Inflammatory macrophage treated with lipopolysaccharide for 1 hour (primary cell): ENCODE measurements around the gene SOX11.

ENCODE experiments used
- DNase-seq, 2 donors: peaks; one replicate each; pipeline ENCODE4 v3.0.0-alpha.2; 2020 to 2022

Gene SOX11

GRCh38 chr2:5725072-5725471, 32.9 kb downstream of the SOX11 start:
- no peak for DNase-seq

DNA sequence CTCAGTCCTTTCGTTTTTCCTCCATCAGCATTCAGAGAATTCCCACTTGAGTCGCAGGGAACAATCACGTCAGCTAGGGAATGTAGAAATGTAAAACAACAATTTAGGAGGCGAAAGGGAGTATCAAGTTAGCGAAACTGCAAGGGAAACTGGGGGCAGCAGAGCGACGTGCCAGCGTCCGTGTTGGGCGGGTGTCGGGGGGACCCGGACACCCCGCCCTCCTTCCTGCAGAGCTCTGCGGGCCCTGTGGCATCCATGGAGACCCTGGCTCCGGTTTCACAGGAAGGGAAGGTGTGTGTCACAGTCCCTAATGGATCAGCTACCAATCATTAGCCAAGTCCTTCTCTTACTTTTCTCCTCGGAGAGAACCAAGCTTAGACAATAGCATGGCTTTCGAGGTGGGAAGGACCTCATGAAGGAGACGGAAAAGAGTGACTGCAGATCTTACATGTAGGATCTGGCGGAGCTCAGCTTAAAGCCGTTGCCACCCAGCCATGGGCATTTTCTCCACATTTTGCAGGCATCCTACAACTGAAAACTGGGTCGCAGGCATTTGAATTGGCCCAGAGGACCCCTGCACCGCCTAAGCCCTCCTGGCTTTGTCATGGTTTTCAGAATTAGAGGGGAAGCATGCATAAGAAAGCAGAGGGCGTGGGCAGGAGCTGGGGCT, 33.7 kb downstream of the SOX11 start:
- no peak for DNase-seq

GRCh38 chr2:5727235-5727634, 35.1 kb downstream of the SOX11 start:
- no peak for DNase-seq

DNA sequence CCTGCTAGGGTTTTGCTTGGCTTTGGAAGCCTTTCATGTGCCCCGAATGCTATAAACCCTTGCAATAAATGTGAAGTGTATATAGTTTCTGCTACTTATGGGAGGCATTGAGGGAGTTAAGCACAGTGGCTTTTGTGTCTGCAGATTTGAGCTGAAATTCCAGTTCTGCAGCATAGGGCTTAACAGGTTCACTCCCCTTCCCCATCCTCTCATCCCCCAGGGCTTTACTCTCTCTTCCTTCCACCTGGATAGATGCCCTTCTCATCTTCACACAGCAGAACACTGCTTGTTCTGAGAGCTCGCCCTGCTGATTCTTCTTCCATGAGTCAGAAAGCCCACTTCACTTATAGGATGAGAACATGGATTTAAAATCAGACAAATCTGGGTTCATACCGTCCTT, 37.2 kb downstream of the SOX11 start:
- DNase-seq, result no peak

DNA sequence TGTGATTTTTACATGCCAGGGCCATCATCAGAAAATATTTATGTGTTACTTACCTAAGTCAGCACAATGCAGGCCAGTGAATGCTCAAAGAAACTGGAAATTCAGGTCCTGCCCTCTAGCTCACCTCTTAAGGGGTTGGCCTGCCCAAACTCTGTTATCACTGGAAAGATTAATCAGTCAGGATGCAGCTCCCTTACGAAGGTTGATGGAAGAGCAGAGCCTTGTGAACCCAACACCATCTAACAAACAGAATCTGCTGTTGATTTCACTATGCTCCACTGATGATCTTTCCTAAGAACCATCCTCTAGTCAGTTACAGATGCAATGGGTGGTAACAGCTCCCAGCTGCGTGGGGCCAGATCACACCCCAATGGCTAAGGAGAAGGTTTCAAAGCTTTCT, 38.2 kb downstream of the SOX11 start:
- DNase-seq, result no peak

- no peak for DNase-seq
Observed at GRCh38 chr2:5734859-5735520, 42.8 kb downstream of the SOX11 start.

DNA sequence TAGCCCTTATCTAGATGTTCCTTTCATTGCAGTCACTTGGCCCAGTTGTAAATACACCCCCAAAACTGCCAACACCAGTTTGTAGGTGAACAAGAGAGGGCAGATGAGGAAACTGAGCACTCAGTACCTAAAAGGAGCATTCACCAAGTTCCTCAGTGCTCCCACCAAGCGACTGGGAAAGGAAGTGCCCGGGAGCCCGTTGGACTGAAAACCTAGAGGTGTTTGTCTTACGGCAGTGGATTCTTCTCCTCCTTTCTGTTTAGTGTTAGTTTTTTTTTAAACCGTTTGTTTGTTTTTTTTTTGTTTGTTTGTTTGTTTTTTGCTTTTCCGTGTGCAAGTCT, 43.3 kb downstream of the SOX11 start:
- no peak for DNase-seq

GRCh38 chr2:5736050-5736449, 43.9 kb downstream of the SOX11 start:
- DNase-seq, result no peak

- no peak for DNase-seq
Observed at GRCh38 chr2:5736886-5737285, 44.7 kb downstream of the SOX11 start.

DNA sequence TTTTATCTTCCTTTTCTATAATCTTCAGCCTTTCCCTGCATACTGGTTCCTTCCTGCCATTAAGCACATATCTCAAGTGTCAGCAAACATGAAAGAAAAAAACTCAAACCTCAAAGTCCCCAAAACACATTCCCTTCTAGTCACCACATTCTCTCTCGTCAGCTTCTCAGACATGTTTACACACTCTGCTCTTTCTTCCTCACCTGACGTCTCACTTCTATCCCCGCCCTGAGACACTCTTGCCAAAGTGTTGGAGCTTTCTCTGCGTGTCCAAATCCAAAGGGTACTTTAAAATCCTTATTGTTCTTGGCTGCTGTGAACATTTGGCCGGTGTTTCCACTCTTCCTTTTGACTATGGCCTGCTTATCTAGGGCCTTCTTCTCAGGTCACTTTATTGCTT, 47.9 kb downstream of the SOX11 start:
- no peak for DNase-seq

DNA sequence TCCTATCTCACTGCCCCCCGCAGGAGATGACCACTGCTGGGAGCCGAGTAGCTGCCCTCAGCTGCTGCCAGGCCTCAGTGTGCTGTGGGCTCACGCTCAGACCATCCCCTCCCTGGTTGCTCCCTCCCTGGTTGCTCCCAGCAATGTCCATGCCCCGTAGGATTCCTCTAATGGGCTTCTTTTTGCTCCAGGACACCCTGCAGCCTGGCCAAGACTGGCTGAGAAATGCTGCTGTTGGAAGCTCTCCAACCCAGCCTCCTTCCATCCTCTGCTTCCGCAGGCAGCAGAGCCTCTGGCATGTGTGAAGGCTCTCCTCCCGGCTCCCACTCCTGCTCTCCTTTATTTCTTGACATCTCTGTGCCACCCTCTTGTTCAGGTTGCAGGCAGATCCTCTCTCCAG, 48.6 kb downstream of the SOX11 start:
- DNase-seq, result no peak

GRCh38 chr2:5741242-5741641, 49.1 kb downstream of the SOX11 start:
- no peak for DNase-seq

- no peak for DNase-seq
Observed at GRCh38 chr2:5742126-5742525, 49.9 kb downstream of the SOX11 start.

GRCh38 chr2:5748391-5748790, 56.2 kb downstream of the SOX11 start:
- DNase-seq, result no peak

DNA sequence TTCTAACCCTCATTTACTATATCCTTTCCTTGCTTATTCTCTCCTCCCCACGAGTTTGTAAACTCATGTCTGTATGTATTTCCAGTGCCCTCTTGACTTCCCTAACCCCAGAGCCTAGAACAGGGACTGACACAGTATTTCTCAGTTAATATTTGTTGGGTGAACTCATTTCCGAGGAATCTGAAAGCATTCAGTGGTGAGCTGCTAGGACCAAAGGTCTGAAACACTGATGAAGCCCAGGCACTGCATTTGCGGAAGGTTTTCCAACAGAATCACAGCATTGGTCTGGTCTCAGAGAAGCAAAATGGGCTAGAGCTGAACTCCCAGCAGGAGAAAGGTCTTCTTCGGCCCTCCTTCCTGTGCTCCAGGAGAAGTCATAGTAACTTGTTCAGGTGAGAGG, 56.8 kb downstream of the SOX11 start:
- DNase-seq, result no peak

DNA sequence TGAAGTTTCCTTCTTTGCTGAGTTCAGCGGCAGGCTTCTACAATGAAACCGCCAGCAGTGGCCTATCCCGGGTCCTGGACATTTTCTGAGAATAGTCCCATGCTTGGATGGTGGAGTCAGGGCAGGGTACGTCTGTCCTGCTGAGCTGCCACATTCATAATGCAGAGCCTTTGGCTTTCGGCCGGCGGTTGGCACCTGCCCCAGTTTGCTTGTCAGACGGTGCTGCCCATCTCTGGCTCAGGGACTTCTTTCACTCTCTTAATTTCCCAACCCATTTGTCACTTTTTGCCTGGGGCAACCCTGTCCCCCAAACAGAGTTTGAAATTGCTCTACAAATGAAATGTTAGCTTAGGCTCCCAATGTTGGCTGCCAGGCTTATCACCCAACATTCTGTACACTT, 57.2 kb downstream of the SOX11 start:
- no peak for DNase-seq
